T follicular helper cell (primary cell): ENCODE data around the gene SOX9.

Experiments
- DNase-seq: peaks from one replicate; pipeline ENCODE4 v3.0.0-alpha.2; 2020; ENCODE audit warnings: low read depth
- total RNA-seq, 2 experiments: gene quantifications; one replicate each; lab custom pipeline; 2026; lab: John Stamatoyannopoulos, UW

SOX9 gene
- total RNA-seq: 0 to 0.04 reads per million in 2 experiments

DNA sequence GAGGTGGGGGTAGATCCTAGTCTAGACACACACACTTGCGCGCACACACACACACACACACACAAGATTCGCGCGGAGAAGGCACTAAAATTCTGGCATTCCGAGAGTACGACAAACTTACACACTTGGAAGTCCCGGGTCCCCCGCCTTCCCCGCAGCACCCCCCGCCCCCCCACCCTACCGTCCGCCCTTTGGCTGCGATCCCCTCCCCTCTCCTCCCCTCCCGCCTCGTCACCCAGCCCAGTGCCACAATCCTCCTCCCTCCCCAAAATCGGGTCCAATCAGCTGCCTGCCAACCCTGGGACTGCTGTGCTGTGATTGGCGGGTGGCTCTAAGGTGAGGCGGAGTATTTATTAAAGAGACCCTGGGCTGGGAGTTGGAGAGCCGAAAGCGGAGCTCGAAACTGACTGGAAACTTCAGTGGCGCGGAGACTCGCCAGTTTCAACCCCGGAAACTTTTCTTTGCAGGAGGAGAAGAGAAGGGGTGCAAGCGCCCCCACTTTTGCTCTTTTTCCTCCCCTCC, at the start of gene SOX9:
Gene SOX9, plus strand, starts transcription at position 379 of the 522 bp plus-strand sequence. CDS start 372 bp downstream, outside the sequence.
- no peak for DNase-seq

DNA sequence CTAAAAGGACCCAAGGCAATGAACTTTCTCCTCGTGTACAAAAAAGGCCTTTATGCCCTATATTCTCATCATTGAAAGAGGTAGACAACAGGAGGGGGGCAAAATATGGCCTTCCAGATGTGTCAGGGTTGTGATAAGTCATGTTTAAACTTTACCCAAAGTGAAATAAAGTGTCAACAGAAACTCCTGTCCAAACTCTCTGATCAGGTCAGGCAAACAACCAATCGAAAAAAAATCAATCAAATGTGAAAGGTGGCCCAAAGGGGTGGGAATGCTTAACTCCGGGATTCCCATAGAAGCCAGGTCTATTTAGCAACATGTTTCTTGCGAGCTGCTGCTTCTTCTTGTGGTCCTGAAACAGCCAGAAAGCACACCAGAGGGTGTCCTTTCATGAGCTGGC, 49.5 kb upstream of the SOX9 start:
- no peak for DNase-seq

DNA sequence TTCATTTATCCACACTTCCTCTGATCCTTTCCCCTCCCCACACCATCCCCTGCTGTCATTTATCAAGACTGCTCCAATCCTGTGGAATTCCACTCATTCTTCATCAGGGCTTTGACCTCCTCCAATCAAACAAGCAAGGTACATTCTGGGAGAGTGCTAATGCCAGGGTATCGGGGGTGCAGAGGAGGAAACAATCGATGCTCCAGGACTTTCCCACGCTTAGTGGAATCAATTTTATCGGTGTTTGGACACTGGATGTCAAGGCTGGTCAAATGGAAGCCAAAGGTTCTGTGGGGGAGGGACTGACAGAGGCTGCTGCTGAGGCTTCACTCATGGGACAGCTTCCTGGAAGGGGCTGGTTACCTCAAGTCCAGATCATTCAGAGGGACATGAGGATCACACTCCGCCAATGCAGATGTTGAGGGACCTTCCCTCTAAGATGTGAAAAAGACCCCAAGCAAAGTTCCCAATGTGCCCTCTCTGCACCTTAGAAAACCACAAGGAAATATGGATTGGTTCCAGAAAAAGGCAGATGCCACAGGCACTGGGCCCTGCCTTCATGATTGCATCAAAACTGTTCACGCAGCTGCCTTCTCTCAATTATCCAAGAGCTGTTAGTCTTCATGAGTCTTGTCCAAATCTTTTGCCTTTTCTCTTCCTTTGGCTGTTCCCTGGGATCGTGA, 44.7 kb upstream of the SOX9 start:
- DNase-seq: no peak

DNA sequence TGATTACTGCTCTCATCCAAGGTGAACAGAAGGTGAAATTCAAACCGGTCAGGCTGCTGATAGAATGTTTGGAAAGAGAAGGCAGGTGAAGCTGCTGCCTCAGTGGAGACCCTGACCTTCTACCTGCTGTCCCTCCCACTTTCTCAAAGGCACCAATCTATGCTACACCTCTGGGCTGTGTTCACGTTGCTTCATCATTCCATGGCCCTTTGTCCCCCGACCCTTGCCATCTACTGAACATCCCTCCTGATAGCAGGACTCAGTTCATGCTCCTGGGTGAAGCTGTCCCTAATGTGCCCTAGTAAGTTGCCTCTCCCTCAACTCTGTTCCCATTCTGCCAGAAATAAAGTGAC, 44.2 kb upstream of the SOX9 start:
- no peak for DNase-seq

DNA sequence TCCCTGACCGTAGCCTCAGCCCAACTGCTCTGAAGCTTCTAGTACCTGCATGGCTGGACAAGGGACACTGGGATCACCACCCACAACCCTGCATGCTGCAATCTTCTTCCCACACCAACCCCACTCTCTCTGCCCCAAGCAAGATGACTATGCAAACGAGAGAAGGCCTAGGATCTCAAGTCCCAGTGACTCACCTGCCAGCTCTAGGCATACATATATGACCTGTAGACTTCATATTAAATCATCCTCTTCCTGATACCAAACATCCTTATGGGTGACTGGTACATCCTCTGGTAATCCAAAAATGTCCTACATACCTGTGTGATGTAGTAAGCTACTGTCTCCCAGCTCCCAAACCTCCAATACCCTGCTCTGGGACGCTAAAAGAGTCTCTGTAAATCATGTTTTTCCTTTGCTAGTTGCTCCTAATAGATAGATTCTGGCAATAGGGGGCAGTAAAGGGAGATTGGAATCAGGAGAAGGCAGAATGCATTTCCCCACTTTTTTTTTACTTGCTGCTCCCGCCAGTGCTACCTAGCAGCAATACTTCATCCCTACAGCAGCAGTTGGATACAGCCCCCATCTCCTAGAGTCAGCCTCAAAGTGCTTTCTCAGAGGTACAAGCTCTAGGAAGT, 43.4 kb upstream of the SOX9 start:
- DNase-seq: no peak

DNA sequence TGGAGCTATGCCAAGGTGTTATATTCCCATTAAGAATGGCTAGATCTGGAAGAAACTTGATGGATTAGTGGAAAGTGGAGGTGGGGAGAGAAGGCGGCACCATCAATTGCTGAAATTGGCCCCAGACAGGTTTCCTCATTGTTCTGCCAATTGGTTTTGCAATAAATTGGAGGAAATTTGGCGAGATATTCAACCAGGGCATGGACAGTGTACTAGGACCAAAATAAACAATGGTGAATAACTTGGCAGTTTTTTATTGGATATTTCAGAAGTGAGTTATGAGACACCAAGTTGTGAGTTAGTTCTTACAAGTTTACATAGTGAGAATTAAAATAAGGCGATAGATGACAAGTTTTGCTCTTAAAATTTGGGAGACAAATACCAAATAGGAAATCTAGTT, 41.1 kb upstream of the SOX9 start:
- no peak for DNase-seq

DNA sequence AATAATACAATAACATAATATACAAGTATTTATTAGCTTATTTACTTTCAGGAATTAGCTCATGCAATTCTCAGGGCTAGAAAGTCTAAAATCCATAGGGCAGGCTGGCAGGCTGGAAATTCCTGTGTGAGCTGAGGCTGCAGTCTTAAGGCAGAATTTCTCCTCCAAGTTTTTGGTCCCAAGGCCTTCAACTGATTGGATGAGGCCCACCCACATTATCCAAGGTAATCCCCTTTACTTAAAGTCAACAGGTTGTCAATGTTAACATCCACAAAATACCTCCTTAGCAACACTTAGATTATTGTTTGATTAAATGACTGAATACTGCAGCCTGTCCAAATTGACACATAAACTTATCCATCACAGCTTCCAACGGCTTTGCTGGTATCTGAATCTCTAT, 32.9 kb upstream of the SOX9 start:
- DNase-seq: no peak

DNA sequence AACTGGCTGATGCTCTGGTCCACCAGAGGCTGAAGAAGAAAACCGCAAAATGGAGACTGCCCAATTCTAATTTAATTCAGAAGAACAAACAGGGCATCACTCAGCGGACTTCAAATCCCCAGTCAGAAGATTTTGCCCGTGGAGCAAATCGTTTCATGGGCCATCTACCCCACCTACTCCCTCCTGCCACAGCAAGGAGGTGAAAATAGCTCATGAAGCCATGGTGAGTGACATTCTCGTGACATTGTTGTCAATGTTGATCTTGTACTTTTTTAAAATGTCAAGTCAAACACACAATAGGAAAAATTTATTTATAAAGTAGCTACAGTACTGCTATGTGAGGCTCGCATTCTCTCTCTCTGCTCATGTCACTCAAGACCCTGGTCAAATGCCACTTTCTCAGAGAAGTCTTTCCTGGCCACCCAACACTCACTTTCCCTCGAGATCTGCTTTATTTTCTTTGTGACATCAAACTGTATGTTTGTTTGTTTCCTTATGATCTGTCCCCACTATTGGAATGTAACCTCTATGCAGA, 31.3 kb upstream of the SOX9 start:
- no peak for DNase-seq

DNA sequence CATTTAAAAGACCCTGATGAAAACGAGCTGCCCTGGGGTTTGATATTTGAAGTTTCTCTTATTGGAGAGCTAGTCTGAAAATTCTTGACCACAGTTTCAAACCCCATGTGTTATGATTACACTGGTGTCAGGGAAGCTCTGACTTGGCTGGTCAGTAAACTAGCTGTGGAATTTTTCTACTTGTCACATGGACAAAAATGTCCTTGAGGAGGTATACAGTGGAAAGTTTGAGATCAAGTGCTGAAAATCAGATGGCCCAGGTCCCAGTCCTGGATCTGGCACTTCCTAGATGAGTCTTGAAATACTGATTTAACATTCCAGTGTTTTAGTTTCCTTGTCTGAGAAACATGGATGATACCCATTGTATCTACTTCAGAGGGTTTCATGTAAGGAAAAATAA, 30.7 kb upstream of the SOX9 start:
- no peak for DNase-seq

DNA sequence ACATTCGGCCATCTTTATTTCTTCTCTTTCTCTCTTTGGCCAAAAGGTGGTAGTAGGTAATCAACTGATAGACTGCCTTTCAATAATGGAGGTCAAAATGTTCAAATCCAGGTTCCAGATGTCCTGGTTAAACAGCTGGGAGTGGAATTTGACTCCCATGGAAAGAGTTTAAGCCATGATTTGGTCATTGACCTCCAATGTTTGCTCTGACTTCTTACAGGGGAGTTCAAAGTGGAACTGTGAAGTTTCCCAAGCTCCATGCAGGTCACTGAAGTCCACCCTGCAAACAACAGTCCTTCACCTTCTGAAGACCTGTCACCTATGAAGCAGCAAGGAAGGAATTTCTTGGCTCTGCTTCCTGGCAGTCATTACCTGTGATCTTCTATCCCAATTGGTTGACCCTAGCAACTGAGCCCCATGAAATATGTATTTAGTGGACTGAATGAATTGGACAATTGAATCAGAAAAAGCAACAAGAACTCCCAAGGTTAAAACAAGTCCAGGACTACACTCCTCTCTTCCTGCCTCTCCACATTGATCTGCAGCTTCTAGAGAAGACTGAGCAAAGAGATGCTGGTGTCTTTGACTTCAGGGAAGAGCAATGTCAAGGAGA, 28.0 kb upstream of the SOX9 start:
- DNase-seq: no peak

DNA sequence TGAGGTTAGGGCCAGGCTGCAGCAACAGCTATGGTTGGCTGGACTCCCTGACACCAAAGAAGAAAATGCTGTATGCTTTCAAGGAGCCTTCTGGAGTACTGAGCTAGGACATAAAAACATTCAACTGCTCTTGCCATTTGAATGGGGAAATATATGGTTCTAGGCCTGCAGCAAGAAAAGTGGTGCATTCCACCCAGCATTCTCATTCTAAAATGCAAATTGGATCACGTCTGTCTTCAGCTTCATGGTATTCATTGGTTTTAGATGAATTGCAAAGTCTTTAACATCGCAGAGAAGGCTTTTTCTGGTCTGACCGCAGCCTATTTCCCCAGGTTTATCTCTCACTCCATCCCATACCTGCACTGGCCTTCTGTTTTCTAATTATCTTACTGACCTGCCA, 27.1 kb upstream of the SOX9 start:
- DNase-seq: no peak

DNA sequence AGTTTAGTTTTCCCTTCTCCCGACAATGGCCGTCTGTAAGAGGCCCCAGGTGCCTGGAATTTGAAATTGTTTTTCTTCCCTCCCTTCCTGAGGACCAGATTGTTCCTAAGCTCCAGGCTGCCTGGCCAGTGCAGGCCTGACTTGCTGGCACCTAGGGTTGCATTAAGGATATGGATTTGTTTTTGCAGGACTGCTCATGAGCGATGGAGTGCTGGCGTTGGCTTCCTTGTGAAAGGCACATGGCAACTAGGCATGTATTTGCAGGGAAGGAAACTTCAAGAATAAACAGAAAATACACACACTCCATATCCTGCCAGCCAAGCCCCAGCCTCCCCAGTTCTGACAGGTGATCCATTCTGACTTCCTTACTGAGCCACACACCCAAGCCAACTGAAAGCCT, 25.5 kb upstream of the SOX9 start:
- DNase-seq: no peak

DNA sequence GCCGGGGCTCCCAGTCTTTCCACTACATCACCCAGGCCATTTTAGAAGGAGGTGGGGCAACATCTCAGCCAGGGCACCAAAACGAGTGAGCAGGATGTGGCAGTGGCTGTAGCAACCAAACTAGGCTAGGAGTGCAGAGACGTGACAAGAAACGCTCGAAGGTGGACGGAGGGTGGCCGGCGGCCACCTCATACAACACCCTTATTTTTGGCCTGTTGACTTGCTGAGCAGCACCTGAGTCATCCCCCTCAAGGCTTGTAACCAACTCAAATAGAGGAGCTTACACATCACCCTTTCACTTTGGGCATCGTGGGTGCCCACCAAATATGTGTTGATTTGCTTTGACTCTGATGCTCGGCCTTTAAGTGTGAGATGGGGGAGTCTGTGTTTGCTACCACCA, 23.7 kb upstream of the SOX9 start:
- DNase-seq: no peak

DNA sequence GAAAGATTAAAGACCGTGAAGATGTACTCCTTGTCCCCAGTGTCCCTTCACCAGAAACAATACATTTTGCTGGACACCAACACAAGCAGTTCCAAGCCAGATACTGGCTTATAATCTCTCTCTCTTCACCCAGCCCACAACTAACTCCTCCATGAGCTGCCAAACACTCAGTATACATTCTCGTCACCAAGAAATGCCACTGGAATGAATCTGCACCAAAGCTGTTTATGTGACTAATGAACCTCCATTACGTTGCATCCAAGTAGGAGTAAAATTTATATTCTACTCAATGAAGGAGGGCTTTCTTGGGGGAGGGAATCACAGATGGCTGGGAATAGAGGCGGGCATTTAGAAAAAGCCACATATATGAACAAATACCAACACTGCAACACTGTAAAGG, 20.9 kb upstream of the SOX9 start:
- no peak for DNase-seq

DNA sequence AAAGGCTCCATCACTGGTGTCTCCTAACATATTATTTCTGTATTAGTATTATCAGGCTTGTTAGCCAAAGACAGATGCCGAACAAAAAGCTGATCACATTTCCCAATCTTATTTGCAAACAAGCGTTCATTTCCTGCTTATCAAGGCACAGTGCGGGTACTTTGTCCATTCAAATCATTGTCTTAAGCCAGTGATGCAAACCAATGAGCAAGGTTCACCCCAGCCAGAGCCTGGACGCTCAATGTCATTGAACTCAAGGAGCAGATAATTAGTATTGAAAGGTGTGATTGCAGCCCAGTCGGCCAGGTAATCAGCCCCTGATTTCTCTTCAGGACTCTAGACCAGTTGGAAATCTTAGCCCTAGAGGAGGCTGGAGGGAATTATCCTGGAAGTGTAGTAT, 20.4 kb upstream of the SOX9 start:
- DNase-seq: no peak

DNA sequence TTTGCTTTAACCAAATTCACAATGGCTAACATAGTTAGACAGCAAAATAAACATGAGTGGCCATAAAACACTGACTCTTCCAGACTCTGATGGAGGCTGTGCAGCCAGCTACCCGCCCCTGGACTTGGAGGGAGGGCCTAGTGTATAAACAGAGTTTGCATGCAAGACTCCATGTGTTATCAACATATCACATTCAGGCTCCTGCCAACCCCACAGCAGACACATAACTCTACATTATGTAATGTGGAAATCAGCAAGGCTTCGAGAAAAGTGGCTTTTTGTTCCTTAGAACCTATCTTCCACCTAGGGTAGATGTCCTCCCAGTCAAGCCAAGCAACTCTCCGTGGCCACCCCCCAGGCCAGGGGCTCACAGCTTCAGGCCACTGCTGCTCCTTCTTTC, 19.3 kb upstream of the SOX9 start:
- no peak for DNase-seq

DNA sequence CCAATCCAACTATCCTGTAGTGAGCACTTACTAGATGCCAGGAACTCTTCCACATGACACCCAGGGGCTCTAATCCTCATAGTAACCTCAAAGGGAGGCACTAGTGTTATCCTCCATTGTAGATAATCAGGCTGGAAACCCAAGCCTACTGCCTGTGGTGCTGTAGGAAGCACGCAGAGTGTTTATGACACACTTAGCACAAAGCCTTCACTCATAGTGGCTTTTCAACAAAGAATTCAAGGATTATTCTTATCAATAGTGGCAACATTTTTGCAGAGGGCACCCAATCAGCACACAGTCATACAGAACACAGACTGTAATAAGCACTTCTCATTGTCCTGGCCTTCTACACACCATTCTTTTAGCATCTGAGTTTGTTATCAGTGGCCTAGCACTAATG, 18.5 kb upstream of the SOX9 start:
- no peak for DNase-seq

DNA sequence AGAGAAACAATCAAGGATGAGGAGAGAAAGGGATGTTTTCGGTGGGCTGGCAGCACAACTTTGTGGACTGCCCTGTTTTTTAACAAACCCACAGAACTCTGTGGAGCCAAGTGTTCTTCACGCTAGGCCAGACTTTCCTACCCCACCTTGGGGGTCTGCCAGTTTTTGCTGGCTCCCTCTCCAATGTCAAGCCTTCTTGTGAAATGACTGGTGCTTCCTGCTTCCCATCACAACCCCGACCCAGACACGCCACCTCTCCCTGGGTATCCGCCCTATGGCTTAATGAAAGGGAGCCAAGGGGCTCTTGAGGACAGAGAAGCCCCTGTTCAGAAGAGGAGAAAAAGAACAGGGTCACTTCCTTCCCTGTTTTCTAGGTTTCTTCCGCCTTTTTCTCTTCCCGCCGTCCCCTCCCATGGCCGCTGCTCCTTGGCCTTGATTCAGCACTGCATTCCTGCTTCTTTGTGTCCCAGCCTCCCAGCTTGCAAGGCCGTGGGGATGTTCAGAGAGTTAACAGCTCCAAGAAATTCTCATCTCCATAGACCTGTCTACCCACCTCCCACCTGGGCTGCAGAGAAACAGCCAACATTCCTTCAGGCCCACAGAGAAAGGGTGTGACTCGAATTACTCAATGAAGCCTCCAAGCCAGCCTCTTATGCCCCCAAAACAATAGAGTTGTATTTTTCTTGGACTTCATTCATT, 16.5 kb upstream of the SOX9 start:
- no peak for DNase-seq

DNA sequence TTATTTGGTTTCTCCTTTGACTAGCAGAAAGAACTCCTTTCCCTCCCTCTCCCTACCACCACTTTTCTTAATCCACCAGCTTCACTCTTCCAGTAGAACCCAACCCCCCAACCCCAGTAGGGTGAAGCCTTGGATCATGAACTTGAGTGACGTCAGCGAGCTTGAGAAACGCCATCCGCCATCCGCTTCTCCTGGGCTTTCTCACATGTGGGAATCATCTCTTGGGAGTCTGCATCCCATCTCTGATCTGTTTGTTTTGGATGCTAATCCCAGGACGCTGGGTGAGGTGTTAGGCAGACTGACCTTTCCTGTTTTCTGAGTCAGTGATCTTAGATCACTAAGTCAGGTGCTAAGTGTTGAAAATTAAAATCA, 16.0 kb upstream of the SOX9 start:
- DNase-seq: no peak

DNA sequence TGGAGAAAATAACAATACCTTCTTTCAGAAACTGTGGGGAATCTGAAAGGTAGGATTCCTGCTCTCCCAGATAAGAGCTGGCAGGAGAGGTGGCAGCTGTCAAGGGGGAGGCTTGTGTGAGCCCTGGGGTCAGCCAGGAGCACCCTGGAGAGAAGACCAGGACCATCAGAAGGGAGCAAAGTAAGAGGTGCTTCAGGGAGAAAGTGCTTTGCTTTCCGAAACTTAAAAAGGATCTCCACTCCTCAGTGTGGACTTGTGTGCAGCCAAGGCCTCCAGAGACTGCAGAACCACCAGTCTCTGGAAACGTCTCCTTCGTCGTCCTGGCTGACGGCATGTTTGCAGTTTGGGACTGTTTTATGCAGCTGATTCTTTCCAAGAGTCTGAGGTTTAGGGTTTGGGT, 13.7 kb upstream of the SOX9 start:
- DNase-seq: no peak

DNA sequence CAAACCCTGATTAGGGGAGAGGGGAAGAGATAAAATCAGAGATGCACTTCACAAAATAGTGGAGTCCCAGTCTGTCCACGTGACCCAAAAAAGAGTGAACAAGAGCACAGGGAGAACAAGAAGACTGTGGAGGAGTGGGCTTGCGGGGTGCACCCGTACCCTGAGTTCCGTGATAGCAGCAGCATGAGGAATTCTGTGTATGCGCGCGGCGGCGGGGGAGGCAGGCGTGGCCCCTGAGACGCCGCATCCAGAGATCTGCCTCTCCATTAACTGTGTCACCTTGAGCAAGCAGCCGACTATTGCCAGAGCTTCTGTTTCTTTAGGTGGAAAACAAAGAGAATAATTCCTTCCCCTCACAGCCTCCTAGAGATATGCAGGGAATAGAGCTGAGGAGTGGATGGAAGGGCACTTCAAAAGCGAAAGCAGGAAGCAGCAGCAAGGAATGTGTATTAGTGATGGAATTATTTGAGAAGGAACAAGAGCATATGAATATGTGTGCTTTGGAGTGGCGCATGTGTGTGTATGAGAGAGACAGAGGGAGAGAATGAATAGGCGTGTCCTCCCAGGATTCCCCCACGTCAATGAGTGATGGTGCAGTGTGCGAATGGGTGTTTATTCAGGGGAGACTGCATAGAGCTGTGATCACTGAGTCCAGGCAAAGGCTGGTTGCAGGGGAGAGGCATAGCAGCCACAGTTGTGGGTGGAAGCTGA, 10.4 kb upstream of the SOX9 start:
- no peak for DNase-seq

DNA sequence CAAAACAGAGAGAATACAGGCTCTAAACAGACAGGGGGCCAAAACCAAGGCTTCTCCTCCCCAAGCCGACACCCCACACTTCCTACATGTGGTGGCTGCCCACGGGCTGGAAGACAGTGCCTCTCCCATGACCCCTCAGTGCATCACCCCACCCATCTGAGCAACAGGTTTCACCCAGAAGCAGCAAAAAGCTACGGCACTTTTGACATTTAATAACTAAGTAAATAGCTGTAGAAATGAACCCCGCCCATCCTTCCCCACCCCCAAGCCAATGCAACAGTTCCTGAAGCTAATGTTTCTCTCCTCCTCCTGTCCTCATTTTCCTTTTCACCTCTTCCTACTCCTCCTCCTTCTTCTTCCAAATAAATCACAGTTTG, 9.9 kb upstream of the SOX9 start:
- DNase-seq: no peak
